Measurements from ENCODE around the gene FEM1B. TPM values are rescaled to one million over a fixed set of nuclear protein-coding genes. Genes with fewer than 3 reads are reported as not detected.

The FEM1B gene
- total RNA-seq, 1 donor from 2014 or later: 20.2 TPM

DNA sequence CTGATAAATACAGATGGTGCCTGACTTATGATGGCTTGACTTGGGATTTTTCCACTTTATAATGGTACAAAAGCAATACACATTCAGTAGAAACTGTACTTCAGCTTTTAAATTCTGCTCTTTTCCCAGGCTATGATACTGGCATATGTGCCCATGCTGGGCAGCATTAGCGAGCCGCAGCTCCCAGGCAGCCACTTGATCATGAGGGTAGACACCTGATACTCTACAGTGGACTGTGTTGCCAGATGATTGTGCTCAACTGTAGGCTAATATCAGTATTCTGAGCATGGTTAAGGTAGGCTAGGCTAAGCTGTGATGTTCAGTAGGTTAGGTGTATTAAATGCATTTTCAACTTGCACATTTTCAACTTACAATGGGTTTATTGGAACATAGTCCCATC is 17.7 kb upstream of the FEM1B start:
- DNase-seq (ENCODE audit: low read depth): no peak
- no peak overlapping the region for H3K4me3 ChIP-seq (ENCODE audit: low read depth, low read length)
- TF ChIP-seq, protein P1, sequence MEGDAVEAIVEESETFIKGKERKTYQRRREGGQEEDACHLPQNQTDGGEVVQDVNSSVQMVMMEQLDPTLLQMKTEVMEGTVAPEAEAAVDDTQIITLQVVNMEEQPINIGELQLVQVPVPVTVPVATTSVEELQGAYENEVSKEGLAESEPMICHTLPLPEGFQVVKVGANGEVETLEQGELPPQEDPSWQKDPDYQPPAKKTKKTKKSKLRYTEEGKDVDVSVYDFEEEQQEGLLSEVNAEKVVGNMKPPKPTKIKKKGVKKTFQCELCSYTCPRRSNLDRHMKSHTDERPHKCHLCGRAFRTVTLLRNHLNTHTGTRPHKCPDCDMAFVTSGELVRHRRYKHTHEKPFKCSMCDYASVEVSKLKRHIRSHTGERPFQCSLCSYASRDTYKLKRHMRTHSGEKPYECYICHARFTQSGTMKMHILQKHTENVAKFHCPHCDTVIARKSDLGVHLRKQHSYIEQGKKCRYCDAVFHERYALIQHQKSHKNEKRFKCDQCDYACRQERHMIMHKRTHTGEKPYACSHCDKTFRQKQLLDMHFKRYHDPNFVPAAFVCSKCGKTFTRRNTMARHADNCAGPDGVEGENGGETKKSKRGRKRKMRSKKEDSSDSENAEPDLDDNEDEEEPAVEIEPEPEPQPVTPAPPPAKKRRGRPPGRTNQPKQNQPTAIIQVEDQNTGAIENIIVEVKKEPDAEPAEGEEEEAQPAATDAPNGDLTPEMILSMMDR (conservative IDR thresholded peaks at IDR 0.05; ENCODE audit: low read depth, low read length): no peak

DNA sequence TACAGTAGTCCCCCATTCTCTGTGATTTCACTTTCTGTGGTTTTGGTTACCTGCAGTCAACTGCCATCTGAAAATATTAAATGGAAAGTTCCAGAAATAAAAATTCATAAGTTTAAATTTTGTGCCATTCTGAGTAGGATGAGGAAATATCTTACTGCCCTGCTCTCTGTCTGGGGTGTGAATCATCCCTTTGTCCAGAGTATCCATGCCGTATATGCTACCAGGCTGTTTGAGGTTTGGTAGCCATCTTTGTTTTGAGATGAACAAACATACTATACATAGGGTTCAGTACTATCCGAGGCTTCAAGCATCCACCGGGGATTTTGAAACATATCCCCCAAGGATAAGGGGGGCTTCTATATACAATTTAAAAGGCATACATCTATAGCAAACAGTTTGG is 16.3 kb upstream of the FEM1B start:
- no peak overlapping the region for H3K4me3 ChIP-seq (ENCODE audit: low read depth, low read length)
- no peak for DNase-seq (ENCODE audit: low read depth)
- TF ChIP-seq, protein P1 (conservative IDR thresholded peaks at IDR 0.05; ENCODE audit: low read depth, low read length): no peak

DNA sequence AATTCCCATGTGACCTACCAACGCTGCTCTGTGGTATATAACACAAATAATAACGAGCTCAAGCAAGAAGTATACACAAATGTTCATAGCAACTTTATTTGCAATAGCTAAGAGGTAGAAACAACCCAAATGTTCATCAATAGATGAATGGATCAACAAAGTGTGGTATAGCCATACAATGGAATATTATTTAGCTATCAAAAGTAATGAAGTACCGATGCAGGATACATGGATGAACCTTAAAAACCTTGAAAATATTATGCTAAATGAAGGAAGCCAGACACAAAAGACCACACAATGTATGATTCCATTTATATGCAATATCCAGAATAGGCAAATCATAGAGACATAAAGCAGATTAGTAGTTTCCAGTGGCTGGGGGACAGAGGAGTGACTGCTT is 15.6 kb upstream of the FEM1B start:
- DNase-seq (ENCODE audit: low read depth): no peak
- TF ChIP-seq, protein P1 (conservative IDR thresholded peaks at IDR 0.05; ENCODE audit: low read depth, low read length): no peak
- H3K4me3 ChIP-seq (ENCODE audit: low read depth, low read length): no peak overlapping the region

DNA sequence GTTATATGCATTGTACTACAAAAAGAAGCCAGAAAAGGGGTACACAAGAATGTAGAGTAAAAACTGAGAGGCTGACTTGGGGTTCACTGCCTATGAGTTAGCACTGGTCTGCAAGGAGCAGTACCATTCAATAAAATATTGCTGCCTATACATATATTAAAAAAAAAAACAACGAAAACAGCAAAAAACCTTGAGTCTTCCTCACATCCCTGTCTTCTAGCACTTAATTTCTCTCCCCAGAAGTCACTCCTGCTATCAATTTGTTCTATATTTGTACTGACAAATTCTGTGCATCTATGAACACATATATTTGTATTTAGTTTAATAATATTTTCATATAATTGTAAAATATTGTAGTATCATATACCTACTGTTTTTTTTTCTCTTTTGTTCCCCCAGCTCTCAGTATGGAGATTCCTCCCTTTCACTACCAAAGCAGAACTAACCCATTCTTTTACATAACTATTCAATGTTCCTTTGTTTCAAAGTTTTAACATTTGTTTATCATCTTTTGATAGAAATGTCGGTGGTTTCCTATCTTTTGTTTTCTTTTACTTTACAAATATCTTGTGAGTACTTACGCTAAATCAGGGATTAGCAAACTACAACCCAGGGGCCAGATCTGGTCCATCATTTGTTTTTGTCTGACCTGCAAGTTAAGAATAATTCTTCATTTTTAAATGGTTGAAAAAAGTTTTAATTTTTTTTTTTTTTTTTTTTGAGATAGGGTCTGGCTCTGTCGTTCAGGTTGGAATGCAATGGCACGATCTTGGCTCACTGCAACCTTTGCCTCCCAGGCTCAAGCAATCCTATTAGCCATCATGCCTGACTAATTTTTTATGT is 14.8 kb upstream of the FEM1B start:
- TF ChIP-seq, protein P1 (conservative IDR thresholded peaks at IDR 0.05; ENCODE audit: low read depth, low read length): no peak
- no peak overlapping the region for H3K4me3 ChIP-seq (ENCODE audit: low read depth, low read length)
- no peak for DNase-seq (ENCODE audit: low read depth)

DNA sequence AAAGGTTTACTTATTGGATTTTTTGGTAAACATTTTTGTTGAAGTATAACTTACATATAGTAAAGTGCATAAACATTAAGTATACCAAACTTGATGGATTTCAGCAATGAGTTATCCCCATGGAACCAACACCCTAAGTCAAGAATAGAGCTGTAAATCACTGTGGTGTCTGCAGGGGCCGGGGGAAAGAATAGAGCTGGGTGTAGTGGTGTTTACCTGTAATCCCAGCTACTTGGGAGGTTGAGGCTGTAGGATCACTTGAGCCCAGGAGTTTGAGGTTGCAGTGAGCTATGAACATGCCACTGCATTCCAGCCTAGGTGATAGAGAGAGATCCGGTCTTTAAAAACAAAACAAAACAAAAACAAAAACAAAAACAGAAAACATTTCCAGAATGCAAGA is 13.3 kb upstream of the FEM1B start:
- DNase-seq (ENCODE audit: low read depth): no peak
- no peak overlapping the region for H3K4me3 ChIP-seq (ENCODE audit: low read depth, low read length)
- TF ChIP-seq, protein P1 (conservative IDR thresholded peaks at IDR 0.05; ENCODE audit: low read depth, low read length): no peak

DNA sequence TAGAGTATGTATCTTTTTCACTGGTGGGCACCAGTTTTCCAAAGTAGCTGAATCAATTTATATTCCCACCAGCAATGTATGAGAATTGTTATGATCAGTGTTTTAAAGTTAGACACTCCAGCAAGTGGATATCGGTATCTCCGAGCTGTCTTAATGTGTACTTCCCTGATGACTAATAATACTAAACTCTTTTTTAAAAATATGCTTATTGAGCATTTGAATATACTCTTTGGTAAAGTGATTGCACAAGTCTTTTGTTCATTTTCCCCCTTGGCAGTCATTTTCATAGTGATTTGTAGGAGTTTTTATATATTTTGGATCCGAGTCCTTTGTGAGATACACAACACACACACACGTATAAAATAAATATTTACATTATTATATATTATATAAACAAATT is 12.5 kb upstream of the FEM1B start:
- H3K4me3 ChIP-seq (ENCODE audit: low read depth, low read length): no peak overlapping the region
- TF ChIP-seq, protein P1 (conservative IDR thresholded peaks at IDR 0.05; ENCODE audit: low read depth, low read length): no peak
- DNase-seq (ENCODE audit: low read depth): no peak

DNA sequence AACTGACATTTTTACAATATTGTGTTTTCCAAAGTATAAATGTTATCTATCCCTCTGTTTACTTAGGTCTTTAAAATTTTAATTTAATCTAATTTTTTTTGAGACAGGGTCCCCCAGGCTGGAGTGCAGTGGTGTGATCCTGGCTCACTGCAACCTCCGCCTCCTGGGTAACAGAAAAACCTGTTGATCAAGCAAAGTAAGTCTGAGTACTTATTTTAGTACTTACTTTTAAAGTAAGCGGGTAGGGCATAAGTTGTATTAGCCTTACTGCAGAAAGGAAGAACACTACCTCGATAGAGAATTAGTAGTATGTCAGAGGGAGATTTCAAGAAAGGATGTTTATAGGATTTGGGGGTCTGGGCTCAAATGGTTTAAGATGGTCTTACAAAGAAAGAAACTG is 11.9 kb upstream of the FEM1B start:
- H3K4me3 ChIP-seq (ENCODE audit: low read depth, low read length): no peak overlapping the region
- TF ChIP-seq, protein P1 (conservative IDR thresholded peaks at IDR 0.05; ENCODE audit: low read depth, low read length): no peak
- no peak for DNase-seq (ENCODE audit: low read depth)
